Esophagus squamous epithelium (tissue), 5 donors: Measurements from ENCODE around the gene PIGR. TPM values are rescaled to one million over a fixed set of nuclear protein-coding genes. Genes with fewer than 3 reads are reported as not detected.
A peak's percentile ranks its signal among the peaks of the same experiment; 100 is the strongest.

Experiments used
- DNase-seq: peaks from one replicate; lab custom pipeline; 2025; lab: John Stamatoyannopoulos, UW
- H3K27ac ChIP-seq, 4 donors: fragments of 200-600 bp; sonication (generic); one replicate each; pipeline ENCODE4 v1.5.1; 2016 to 2019; ENCODE audit warnings: mild to moderate bottlenecking in 1 of 4
- H3K27me3 ChIP-seq, 4 donors: fragments of 200-600 bp; sonication (generic); 1 replicate in 3 of 4; 2 replicates in 1 of 4; pipeline versions ENCODE4 v1.5.1 to v1.6.0; 2017 to 2021; ENCODE audit warnings: antibody characterized with exemption in 1 of 4
- H3K36me3 ChIP-seq, 3 donors: fragments of 200-600 bp; sonication (generic); one replicate each; pipeline ENCODE4 v1.5.1; 2016 to 2019
- H3K4me1 ChIP-seq, 3 donors: fragments of 200-600 bp; sonication (generic); one replicate each; pipeline ENCODE4 v1.5.1; 2017 to 2019
- H3K4me3 ChIP-seq, 4 donors: fragments of 200-600 bp; sonication (generic); 1 replicate in 3 of 4; 2 replicates in 1 of 4; pipeline ENCODE4 v1.5.1; 2016 to 2019; ENCODE audit warnings: mild to moderate bottlenecking in 2 of 4, moderate library complexity in 1 of 4
- H3K9me3 ChIP-seq, 3 donors: fragments of 200-600 bp; sonication (generic); one replicate each; pipeline ENCODE4 v1.5.1; 2016 to 2019
- CTCF ChIP-seq, 6 experiments: fragments of 450-650 bp in 4 of 6; fragments of 200-600 bp in 2 of 6; sonication (generic) in 2 of 6; IDR thresholded peaks; one replicate each; pipeline ENCODE4 v1.5.1; 2016 to 2019; ENCODE audit warnings: antibody characterized with exemption in 6 of 6, mild to moderate bottlenecking in 4 of 6, moderate library complexity in 4 of 6
- POLR2A ChIP-seq, 4 donors: fragments of 450-650 bp; IDR thresholded peaks; one replicate each; pipeline ENCODE4 v1.6.1; 2017; ENCODE audit warnings: antibody characterized with exemption in 4 of 4, mild to moderate bottlenecking in 4 of 4, moderate library complexity in 3 of 4
- WGBS, 2 donors: methylation state at CpG; one replicate each; pipeline ENCODE4 v1.1.5; 2018; 5-methylcytosine and 5-hydroxymethylcytosine counted together
- intact Hi-C: fragments of 100-400 bp; cut with DNase I; formaldehyde crosslinking; loops from one replicate; pipeline ENCODE4 v1.15.0; 2022
- total RNA-seq, 4 donors: library from RNA; depleted of rRNA; stranded (reverse); fragments of >200 nt; gene quantifications; one replicate each; pipeline ENCODE4 v1.1.0, GENCODE V29; 2016
- donor health status: DM: yes; HTN: yes; CAD: no.

The PIGR gene
- total RNA-seq, 4 donors from 2014 or later = 0.99 to 144 (median 1.1) TPM; not detected in 1

GRCh38 chr1:206932177-206932576 is 14.1 kb downstream of the PIGR start:
- intact Hi-C loops = no loop called here
- WGBS, 2 donors = 60 to 82% methylated on average over 3 to 8 of the region's 8 CpGs
- Histone ChIP-seq H3K27ac (no peak overlapping the region), H3K9me3 (no peaks in the 10 kb centered on the region), H3K4me1 (no peaks in the 10 kb centered on the region), H3K36me3 (no peaks in the 10 kb centered on the region), H3K27me3 (no peaks in the 10 kb centered on the region), H3K4me3 (no peak overlapping the region)
- DNase-seq = no peak
- no peak for TF ChIP-seq CTCF (IDR thresholded peaks at IDR 0.05)

GRCh38 chr1:206931709-206932108 is 14.6 kb downstream of the PIGR start:
- Histone ChIP-seq H3K27me3 (no peaks in the 10 kb centered on the region), H3K36me3 (no peaks in the 10 kb centered on the region), H3K9me3 (no peaks in the 10 kb centered on the region), H3K4me3 (no peak overlapping the region), H3K4me1 (no peaks in the 10 kb centered on the region), H3K27ac (no peak overlapping the region)
- intact Hi-C loops = no loop called here
- no peak for DNase-seq
- WGBS, 2 donors = 88 to 92% methylated on average over 2 to 5 of the region's 6 CpGs
- TF ChIP-seq POLR2A (IDR thresholded peaks at IDR 0.05) = no peak
- peak in 1 of 6 experiments; percentile 9 for TF ChIP-seq CTCF (IDR thresholded peaks at IDR 0.05)

- TF ChIP-seq CTCF (IDR thresholded peaks at IDR 0.05) = no peak
- TF ChIP-seq POLR2A (IDR thresholded peaks at IDR 0.05) = peak in 1 of 4 donors; percentile 20
- H3K4me3 ChIP-seq = no peak overlapping the region
- no peaks in the 10 kb centered on the region for H3K36me3 ChIP-seq
- peak; percentile 29 for DNase-seq
- H3K9me3 ChIP-seq = no peaks in the 10 kb centered on the region
- H3K27me3 ChIP-seq = no peaks in the 10 kb centered on the region
- intact Hi-C loops = no loop called here
- H3K27ac ChIP-seq = peak overlapping the region in 1 of 4 donors; percentile 28
- H3K4me1 ChIP-seq = no peaks in the 10 kb centered on the region
- 56% methylated on average over 17 of the region's 17 CpGs; no CpG with 5 or more reads in 1 of the 2 donors for WGBS, 2 donors
Measured at GRCh38 chr1:206930210-206930798, 16.0 kb downstream of the PIGR start.

- 82% methylated on average over 6 of the region's 6 CpGs for WGBS, 2 donors
- Histone ChIP-seq H3K4me1 (no peaks in the 10 kb centered on the region), H3K36me3 (no peaks in the 10 kb centered on the region), H3K9me3 (no peaks in the 10 kb centered on the region), H3K27ac (no peak overlapping the region), H3K4me3 (no peak overlapping the region), H3K27me3 (no peaks in the 10 kb centered on the region)
- TF ChIP-seq CTCF (IDR thresholded peaks at IDR 0.05) = no peak
- TF ChIP-seq POLR2A (IDR thresholded peaks at IDR 0.05) = no peak
- intact Hi-C loops = no loop called here
- DNase-seq = no peak
Measured at GRCh38 chr1:206929524-206929923, 16.7 kb downstream of the PIGR start.

- 81 to 92% methylated on average over 2 of the region's 2 CpGs for WGBS, 2 donors
- H3K36me3 ChIP-seq = no peaks in the 10 kb centered on the region
- no peaks in the 10 kb centered on the region for H3K27me3 ChIP-seq
- H3K27ac ChIP-seq = no peak overlapping the region
- no peak for DNase-seq
- H3K4me3 ChIP-seq = no peak overlapping the region
- TF ChIP-seq POLR2A (IDR thresholded peaks at IDR 0.05) (no peak), CTCF (IDR thresholded peaks at IDR 0.05) (no peak)
- H3K4me1 ChIP-seq = peaks cover 0 to 9% (median 6%) of the 10 kb centered on the region in 3 donors
- intact Hi-C loops = no loop called here
- no peaks in the 10 kb centered on the region for H3K9me3 ChIP-seq
Measured at GRCh38 chr1:206926286-206926685, 20.0 kb downstream of the PIGR start.
